Hepatocyte (in vitro differentiated cells): ENCODE results near the gene CAV1.

Experiments used
- CTCF ChIP-seq: fragments of 200-600 bp; sonication (generic); IDR thresholded peaks from 2 replicates; pipeline ENCODE4 v1.5.1; 2016; ENCODE audit warnings: antibody characterized with exemption, mild to moderate bottlenecking; ENCODE audit not compliant: poor library complexity
- EZH2 ChIP-seq: fragments of 200-600 bp; sonication (generic); IDR thresholded peaks from 2 replicates; pipeline ENCODE4 v1.6.1; 2016; ENCODE audit warnings: antibody characterized with exemption, mild to moderate bottlenecking, borderline replicate concordance

- no peak for TF ChIP-seq CTCF
- TF ChIP-seq EZH2 = no peak
These were observed 5.9 kb upstream of the CAV1 start for GRCh38 chr7:116518961-116519360.
